GM19239 (cell line): ENCODE data around the gene MACC1.
A peak's percentile ranks its signal among the peaks of the same experiment; 100 is the strongest.
"Not testable (repeated sequence)": the region's sequence is repeated elsewhere in the genome, so short reads cannot be mapped to it uniquely, and the experiment has no call there.

Experiments
- DNase-seq: peaks from one replicate; pipeline ENCODE4 v3.0.0; 2011; ENCODE audit warnings: low spot score; ENCODE audit not compliant: insufficient read length
- FAIRE-seq: peaks from 2 replicates; lab custom pipeline; 2011; peaks lifted over from hg19 to GRCh38; lab: Jason Lieb, UNC

Gene MACC1

GRCh38 chr7:20140291-20141001, 76.7 kb downstream of the MACC1 start:
- FAIRE-seq: no peak
- no peak for DNase-seq

GRCh38 chr7:20136647-20137046, 80.5 kb downstream of the MACC1 start:
- FAIRE-seq: no peak
- no peak for DNase-seq

- no peak for FAIRE-seq
Observed at GRCh38 chr7:20133803-20134202, 83.4 kb downstream of the MACC1 start.

GRCh38 chr7:20132585-20132984, 84.6 kb downstream of the MACC1 start:
- DNase-seq (no peak), FAIRE-seq (no peak)

More at GRCh38 chr7:20133803-20134202, 83.4 kb downstream of the MACC1 start:
- no peak for DNase-seq

- no peak for DNase-seq
- peak; percentile 57 for FAIRE-seq
Observed at GRCh38 chr7:20131776-20132175, 85.4 kb downstream of the MACC1 start.

- no peak for FAIRE-seq
- no peak for DNase-seq
Observed at GRCh38 chr7:20129920-20130319, 87.3 kb downstream of the MACC1 start.

GRCh38 chr7:20128001-20128400, 89.2 kb downstream of the MACC1 start:
- FAIRE-seq: no peak
- DNase-seq: no peak

- DNase-seq: not testable (repeated sequence)
Observed at GRCh38 chr7:20126060-20126459, 91.1 kb downstream of the MACC1 start.

GRCh38 chr7:20124087-20124486, 93.1 kb downstream of the MACC1 start:
- FAIRE-seq, DNase-seq: not testable (repeated sequence)

More at GRCh38 chr7:20126060-20126459, 91.1 kb downstream of the MACC1 start:
- not testable (repeated sequence) for FAIRE-seq

- DNase-seq, FAIRE-seq: not testable (repeated sequence)
Observed at GRCh38 chr7:20122653-20123316, 94.4 kb downstream of the MACC1 start.

GRCh38 chr7:20122073-20122472, 95.1 kb downstream of the MACC1 start:
- no peak for DNase-seq
- no peak for FAIRE-seq

- DNase-seq (no peak), FAIRE-seq (no peak)
Observed at GRCh38 chr7:20121404-20121803, 95.8 kb downstream of the MACC1 start.

GRCh38 chr7:20120611-20121168, 96.5 kb downstream of the MACC1 start:
- FAIRE-seq, DNase-seq: not testable (repeated sequence)

- FAIRE-seq: no peak
Observed at GRCh38 chr7:20116869-20117268, 100.3 kb downstream of the MACC1 start.

GRCh38 chr7:20114468-20114867, 102.7 kb downstream of the MACC1 start:
- FAIRE-seq: peak; percentile 97
- DNase-seq: peak; percentile 42

More at GRCh38 chr7:20116869-20117268, 100.3 kb downstream of the MACC1 start:
- no peak for DNase-seq

- DNase-seq: peak; percentile 17
- peak; percentile 86 for FAIRE-seq
Observed at GRCh38 chr7:20113427-20114027, 103.7 kb downstream of the MACC1 start.

GRCh38 chr7:20112696-20113095, 104.5 kb downstream of the MACC1 start:
- DNase-seq: no peak
- FAIRE-seq: peak; percentile 64

- no peak for FAIRE-seq
- DNase-seq: no peak
Observed at GRCh38 chr7:20111821-20112542, 105.2 kb downstream of the MACC1 start.

- DNase-seq (no peak), FAIRE-seq (no peak)
Observed at GRCh38 chr7:20107582-20107981, 109.6 kb downstream of the MACC1 start.

- peak; percentile 4 for FAIRE-seq
- no peak for DNase-seq
Observed at GRCh38 chr7:20104696-20105095, 112.5 kb downstream of the MACC1 start.
